Measurements from ENCODE around the gene ANXA4.

GRCh38 chr2:69798909-69799526 is 57.1 kb downstream of the ANXA4 start:
- no peak for TF ChIP-seq CTCF (IDR thresholded peaks at IDR 0.05)
- TF ChIP-seq POLR2A (IDR thresholded peaks at IDR 0.05): no peak

Data from vagina (tissue), 2 donors.